ENCODE results near the gene UVSSA.

UVSSA gene, protein sequence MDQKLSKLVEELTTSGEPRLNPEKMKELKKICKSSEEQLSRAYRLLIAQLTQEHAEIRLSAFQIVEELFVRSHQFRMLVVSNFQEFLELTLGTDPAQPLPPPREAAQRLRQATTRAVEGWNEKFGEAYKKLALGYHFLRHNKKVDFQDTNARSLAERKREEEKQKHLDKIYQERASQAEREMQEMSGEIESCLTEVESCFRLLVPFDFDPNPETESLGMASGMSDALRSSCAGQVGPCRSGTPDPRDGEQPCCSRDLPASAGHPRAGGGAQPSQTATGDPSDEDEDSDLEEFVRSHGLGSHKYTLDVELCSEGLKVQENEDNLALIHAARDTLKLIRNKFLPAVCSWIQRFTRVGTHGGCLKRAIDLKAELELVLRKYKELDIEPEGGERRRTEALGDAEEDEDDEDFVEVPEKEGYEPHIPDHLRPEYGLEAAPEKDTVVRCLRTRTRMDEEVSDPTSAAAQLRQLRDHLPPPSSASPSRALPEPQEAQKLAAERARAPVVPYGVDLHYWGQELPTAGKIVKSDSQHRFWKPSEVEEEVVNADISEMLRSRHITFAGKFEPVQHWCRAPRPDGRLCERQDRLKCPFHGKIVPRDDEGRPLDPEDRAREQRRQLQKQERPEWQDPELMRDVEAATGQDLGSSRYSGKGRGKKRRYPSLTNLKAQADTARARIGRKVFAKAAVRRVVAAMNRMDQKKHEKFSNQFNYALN

DNA sequence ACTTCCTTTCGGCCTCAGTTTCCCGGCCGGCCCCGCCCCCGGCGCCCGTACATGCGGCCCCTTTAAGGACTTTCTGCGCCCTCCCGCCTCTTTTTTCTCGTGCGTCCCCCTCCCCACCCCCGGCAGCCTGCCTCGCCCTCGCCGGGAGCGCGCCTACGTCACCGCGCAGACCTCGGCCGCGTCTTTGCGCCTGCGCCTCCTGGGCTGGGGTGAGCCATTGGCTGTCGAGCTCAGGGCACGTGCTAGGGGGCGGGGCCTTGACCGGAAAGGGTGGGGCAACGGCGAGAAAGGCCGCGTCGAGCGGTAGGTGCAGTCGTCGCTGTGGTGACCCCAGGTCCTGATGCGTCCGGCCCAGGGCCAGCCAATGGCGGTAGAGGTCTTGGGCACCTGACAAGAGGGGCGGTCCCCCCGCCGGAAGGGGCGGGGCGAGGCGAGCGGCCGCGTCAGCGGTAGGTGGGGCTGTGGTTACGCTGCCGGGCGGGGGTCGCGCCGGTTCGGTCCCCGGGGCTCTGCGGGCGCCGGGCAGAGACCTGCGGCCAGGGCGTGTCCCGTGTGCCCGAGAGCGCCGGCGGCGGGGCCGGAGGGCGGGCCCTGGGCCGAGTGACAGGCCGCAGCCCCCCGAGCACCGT, at the start of gene UVSSA:
Gene UVSSA (plus strand): TSS at position 428 of the 629 bp plus-strand sequence. CDS start 884 bp downstream, outside the sequence.
- DNase-seq (ENCODE audit: low read depth in 2 of 3, low spot score in 2 of 3): peak; percentile 99 to 100 (median 99)

DNA sequence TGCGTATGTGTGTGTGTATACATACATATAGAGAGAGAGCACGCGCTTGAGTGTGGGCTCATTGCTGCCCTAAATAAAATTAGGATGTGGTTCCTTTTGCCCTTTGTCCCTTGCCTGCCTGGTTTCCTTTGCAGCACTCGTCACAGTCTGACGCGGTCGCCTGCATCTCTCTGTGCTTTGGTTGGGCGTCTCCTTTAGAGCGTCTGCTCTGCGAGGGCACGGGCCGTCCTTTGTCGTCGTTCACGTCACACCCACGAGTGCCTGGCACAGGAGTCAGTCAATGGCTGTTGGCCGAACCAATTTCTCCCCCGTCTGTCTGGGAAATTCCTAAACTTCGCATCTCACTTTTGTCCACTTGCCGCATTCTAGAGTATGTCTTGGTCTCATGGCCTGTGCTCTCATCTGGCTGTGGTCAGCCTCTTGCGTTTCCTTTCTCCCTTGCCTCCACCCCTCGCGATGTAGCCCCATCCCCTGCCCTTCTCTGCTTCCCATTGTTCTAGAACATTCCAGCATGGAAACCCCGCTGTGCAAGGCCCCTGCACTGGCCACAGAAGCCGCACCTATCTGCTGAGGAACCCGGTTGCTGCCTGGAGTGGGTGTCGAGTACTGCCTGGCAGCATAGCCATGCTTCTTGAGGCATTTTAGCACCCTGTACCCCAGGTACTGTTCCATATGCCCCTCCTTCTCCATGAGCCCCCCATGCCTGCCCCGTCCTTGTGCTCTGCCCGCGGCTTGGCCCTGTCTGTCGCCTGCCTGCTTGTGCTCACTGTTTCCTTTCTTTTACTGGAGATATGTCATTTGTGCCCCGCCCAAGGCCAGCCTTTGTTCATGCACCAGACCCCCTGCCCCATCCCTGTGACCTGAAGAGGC, 49.3 kb upstream of the UVSSA start:
- no peak for DNase-seq (ENCODE audit: low read depth in 2 of 3, low spot score in 2 of 3)

DNA sequence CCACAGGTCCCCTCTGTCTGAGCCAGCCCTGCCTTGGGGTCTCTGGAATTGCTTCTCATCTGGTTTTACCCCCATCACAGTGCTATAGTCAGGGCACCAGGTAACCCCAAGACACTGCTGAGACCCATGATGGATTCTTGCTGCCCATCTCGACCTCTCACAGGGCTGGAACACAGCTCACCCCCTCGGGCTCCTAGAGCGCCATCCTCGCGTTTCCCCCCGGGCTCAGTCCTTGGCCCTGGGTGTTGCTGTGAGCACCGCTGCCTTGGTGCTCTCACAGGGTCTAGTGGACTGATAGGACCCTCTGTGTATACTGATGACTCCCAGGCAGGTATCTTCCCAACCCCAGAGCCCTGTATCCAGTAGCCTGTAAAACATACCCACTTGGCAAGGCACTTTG, 48.5 kb upstream of the UVSSA start:
- DNase-seq (ENCODE audit: low read depth in 2 of 3, low spot score in 2 of 3): no peak

DNA sequence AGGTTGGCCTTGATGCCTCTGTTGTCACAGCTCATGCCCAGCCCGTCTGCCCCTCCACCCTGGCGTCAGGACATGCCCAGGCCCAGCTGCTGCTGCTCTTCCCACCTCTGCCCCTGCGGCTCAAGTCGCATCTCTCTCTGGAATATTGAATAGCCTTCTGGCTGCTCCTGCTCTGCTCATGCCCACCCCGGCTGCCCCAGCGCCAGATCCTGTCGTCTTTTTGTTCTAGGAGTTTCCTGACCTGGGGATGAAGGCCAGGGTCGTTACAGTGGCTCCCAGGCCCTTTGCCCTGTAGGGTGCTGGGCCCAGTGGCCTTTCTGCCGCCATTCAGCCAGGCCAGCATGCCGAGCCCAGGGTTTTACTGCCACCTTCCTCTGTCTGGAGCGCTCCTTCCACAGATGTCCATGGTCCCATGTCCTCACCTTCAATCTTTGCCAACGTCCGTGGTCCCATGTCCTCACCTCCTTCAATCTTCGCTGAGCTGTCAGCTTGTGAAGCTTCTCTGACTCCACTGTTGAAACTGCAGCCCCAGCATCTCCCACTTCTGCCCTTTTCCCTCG, 47.6 kb upstream of the UVSSA start:
- DNase-seq (ENCODE audit: low read depth in 2 of 3, low spot score in 2 of 3): no peak

DNA sequence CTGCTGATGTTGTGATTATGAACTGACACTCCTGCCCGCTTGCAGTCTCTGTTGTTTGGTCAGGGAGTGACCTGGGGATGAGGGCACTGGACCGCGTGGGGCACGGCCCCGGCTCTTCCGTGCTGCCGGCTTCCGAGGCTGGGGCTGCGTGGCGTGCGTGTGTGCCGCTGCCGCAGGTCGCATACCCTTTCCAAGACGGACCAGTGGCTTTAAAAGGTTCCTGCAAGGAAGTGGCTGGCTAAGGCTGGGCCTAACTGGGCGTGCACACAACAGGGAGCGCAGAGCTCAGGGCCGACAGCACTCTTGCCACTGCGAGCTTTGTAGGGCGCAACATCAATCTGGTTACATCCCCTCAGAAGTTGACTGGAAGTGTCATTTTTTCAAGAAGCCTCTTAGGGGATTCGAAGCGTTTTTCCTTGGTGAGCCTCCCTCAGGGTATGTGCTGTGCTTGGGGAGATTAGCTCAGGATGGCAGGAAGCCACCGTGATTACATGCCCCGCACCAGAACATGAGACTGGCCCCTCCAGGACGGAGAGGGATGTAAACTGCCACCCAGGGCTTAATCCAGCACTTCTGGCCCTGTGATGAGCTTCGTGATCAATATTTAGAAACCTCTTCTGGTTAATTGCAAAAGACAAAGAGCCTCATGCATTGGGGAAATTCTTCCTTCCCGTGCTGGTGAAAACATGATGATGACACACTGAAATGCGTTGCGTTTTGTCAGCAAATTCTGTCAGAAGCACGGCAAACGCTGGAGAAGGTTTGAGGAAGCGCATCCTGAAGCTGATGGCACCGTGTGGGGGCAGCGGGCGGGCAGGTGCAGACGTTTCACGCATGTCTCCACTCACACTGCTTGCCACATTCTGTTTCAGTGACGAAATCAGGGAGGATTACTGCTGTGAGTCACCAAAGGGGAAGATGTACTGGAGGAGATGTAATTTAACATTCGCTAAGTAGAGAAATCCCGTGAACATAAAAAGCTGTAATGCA, 46.2 kb upstream of the UVSSA start:
- no peak for DNase-seq (ENCODE audit: low read depth in 2 of 3, low spot score in 2 of 3)

DNA sequence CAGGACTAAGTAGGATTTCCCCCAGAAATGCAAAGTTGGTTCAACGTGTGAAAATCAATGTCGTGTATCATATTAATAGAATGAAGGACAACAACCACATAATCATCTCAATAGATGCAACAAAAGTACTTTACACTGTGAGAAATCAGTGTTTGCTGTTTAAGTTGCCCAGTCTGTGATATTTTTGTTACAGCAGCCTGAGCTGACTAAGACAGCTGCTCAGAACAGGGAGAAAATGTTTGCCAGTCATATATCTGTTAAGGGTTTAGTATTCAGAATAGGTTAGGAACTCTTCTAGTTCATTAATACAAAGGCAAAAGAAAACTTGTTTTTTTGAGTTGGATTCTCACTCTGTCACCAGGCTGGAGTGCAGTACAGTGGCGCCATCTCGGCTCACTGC, 44.8 kb upstream of the UVSSA start:
- DNase-seq (ENCODE audit: low read depth in 2 of 3, low spot score in 2 of 3): no peak

DNA sequence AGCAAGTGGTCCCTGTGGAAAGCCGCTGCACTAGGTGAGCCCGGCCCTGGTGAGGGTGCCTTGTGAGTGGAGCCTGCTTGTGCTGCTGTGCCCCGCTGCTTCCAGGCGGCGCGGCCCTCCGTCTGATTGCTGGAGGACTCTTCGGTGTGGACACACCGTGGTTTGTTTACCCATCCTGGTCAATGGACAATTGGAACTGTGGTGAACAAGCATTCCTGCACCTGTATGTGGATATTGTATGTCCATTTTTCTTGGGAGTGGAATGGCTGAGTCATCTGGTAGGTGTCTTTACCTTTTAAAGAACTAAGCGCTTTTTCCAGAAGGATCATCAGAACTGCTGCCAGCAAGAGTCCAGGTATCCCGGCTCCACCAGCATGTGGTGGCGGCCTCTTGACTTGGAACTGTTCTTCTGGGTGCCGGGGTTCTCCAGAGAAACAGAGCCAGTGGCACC, 41.7 kb upstream of the UVSSA start:
- no peak for DNase-seq (ENCODE audit: low read depth in 2 of 3, low spot score in 2 of 3)

DNA sequence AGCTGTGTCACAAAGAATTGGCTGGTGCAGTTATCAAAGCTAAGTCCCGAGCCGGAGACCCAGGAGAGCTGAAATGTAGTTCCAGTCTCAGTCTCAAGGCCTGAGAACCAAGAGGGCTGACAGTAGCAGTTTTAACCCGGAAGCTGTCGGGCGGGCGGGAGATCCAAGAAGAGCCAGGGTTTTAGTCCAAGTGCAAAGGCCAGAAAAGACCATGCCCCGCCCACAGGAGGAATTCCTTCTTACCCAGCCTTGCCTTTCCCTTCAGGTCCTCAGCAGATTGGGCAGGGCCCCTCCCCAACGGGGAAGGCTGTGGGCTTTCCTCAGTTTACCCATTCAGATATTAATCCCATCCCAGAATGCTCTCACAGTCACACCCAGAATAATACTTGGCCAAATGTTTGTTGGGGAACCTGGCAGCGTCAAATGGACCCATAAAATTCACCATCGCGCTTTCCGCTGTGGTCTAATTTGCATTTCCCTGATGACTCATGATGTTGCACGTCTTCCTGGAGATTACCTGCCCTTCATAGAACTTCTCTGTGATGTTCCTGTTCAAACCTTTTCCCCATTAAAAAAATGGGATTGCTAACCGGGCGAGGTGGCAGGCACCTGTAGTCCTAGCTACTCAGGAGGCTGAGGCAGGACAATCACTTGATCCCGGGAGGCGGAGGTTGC, 41.1 kb upstream of the UVSSA start:
- DNase-seq (ENCODE audit: low read depth in 2 of 3, low spot score in 2 of 3): no peak

DNA sequence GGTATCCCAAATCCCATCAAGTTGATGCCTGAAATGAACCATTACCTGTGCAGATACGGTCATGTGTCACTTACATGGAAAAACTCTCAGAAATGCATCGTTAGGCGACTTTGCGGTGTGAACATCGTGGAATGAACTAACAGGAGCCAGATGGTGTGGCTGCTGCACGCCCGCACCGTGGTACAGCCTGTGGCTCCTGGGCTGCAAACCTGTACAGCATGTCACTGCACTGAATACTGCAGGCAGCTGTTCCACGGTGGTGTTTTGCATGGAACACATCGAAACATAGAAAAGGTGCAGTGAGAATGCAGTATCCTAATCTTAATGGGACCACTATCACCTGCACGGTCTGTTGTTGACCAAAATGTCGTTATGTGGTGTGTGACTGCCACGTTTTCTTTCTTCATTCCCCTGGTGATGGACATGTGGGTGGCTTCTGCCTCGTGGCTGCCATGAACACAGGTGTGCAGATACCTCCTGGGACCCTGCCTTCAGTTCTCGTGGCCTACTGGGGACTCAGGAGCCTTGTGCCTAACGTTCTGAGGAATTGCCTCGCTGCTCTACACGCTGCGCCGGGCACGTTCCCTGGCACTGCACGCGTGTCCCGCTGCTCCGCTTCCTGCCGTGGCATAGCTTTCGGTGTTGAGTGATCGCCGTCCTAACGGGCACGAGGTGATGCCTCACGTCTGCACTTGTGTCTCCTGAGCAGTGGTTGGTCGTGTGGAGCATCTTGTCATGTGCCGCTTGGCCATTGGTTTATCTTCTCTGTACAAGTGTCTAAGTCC, 38.9 kb upstream of the UVSSA start:
- DNase-seq (ENCODE audit: low read depth in 2 of 3, low spot score in 2 of 3): no peak

DNA sequence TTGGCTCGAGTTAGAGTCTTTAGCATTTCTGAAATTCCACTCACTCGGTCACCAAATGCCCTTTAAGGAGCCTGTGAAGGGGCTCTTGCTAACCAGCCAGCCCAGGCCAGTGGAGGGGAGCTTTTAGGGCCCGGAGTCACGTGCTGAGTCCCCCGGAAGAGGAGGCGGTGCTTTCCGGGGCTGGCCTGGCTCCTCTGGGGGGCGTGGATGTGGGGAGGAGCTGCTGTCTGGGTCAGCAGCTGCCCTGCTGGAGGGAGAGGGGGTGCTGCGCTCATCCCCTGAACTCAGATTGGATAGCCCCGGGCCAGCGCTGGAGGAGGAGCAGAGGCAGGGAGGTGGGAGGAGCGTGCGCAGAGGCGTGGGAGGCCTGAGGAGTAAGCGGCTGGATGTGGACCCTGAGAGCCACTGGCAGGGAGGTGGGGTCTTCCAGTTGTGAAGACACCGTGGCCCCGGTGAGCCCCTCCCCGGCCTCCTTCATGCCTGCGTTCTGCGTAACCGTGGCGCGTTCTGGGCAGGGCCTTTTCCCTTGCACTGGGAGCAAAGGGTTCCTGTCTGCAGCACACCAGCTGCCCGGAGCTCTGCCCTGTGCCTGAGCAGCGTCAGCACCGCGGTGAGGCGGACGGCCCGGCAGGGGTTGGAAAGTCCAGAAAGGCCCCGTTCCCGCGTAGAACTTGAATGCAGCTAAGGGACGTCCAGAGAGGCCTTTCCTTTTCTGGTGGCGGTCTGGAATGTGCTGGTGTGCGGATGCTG, 37.6 kb upstream of the UVSSA start:
- DNase-seq (ENCODE audit: low read depth in 2 of 3, low spot score in 2 of 3): peak in 2 of 3 experiments; percentile 25 to 50

DNA sequence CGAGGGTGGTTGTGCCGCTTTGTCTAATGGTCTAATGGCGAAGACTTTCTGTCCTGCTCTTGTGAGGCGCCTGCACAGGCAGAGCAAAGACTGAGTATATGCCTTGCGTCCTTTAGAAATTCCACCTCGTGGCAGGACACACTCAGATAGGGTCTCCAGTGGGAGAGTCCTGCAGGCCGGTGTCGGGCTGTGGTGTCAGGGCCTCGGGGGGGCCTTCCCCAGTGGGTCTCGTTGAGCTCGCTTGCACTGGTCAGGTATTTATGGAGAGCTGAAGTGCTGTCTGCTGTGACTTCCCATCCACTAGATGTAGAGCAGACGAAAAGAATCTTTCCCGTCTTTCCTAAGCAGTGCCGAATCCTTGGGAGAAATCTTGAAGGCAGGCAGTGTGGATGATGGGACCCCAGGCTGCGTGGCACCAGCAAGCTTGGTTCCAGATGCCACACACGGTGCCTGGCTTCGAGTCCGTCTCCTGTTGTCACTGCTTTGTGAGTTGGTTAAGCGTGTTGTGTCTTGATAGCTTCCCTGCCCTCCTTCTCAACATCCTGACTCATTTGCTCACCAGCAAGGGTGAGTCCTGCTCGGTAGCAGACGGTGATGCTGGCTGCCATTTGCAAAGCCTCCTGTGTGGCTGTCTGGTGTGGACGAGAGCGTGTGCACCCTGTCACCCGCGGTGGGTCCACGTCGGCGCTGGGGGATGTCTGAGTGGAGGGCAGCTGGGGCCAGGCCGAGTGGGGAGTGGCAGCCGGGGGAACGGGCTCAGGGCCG, 36.8 kb upstream of the UVSSA start:
- no peak for DNase-seq (ENCODE audit: low read depth in 2 of 3, low spot score in 2 of 3)

DNA sequence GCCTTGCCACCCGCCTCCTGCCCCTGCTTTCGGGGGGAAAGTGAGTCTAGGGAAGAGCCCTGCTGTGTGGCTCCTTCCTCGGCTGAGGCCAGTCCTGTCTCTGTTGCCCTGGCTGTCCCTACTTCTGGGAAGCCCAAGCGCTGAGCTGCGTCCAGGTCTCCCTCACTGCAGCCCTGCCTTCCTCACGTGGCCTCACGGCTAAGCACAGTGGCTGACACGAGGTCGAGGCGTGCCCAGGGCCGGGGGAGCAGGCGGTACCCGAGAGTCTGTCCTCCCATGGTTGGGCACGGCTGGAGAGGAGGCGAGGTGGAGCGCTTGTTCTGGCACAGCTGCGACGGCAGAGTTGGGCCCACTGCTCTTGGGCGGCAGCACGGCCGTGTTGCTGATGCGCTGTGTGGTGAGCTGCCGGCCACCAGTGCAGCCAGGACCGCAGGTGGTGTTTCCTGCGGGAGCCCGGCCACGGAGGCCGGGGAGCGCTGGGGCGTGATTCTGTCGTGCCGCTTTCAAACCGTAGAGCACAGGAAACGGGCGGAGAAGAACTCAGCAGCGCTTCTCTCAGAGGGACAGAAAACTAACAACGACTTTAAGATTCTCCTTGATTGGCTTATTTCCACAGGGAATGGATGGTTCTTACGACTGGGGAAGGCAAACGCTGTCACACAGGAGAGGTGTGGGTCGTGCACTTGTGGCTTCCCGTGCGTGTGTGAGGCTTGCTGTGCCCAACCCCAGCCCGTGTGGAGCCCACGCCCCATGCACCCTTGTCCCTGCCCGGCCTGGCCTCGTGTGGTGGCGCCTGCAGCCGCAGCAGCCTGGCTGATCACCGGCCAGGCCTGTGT, 36.0 kb upstream of the UVSSA start:
- no peak for DNase-seq (ENCODE audit: low read depth in 2 of 3, low spot score in 2 of 3)

DNA sequence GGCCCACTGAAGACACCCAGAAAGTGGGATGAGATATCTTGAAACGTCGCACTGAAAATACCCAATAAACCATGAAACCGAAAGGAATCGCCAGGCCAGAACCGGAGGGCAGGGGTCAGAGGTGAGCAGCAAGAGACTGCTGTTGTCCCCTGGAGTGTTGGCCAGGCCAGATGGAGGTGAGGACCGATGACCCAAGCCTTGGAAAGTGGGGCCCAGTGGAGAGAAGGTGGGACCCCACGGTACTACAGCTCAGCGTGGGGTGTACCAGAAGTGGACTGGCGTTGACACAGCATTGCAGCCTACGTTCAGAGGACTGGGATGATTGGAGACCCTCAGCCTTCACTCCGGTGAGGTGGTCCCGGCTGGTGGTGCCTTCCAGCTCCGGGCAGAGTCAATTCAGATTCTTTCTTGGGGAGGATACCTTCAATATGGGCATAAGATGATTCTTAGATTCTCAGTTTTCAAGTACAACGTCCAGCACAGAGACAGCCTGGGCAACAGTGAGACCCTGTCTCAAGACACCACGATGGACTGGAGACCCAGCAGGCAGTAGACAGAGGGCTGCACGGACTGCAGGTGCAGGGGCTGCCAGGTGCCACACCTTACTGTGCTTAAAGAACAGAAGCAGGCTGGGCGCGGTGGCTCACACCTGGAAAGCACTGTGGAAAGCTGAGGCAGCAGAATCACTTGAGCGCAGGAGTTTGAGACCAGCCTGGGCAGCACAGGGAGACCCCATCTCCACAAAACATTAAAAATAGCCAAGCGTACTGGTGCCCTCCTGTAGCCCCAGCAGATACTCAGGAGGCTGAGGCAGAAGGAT, 34.0 kb upstream of the UVSSA start:
- no peak for DNase-seq (ENCODE audit: low read depth in 2 of 3, low spot score in 2 of 3)

DNA sequence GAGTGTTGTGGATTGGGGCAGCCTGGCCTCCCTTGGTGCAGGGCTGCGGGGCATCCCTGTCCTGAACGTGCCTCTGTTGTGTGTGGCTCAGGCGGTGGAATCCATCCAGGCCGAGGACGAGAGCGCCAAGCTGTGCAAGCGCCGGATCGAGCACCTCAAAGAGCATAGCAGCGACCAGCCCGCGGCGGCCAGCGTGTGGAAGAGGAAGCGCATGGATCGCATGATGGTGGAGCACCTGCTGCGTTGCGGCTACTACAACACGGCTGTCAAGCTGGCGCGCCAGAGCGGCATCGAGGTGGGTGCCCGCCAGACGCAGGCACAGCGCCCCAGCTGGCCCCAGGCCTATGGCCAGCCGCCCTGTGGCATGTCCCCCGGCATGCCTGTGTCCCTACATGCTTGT, 31.7 kb upstream of the UVSSA start:
- no peak for DNase-seq (ENCODE audit: low read depth in 2 of 3, low spot score in 2 of 3)
